NCI-H2081 (cell line): ENCODE measurements around the gene MPP4.

ENCODE experiments used
- DNase-seq, 2 experiments: peaks; one replicate each; lab custom pipeline; 2025; lab: John Stamatoyannopoulos, UW

The MPP4 gene, protein sequence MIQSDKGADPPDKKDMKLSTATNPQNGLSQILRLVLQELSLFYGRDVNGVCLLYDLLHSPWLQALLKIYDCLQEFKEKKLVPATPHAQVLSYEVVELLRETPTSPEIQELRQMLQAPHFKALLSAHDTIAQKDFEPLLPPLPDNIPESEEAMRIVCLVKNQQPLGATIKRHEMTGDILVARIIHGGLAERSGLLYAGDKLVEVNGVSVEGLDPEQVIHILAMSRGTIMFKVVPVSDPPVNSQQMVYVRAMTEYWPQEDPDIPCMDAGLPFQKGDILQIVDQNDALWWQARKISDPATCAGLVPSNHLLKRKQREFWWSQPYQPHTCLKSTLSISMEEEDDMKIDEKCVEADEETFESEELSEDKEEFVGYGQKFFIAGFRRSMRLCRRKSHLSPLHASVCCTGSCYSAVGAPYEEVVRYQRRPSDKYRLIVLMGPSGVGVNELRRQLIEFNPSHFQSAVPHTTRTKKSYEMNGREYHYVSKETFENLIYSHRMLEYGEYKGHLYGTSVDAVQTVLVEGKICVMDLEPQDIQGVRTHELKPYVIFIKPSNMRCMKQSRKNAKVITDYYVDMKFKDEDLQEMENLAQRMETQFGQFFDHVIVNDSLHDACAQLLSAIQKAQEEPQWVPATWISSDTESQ

DNA sequence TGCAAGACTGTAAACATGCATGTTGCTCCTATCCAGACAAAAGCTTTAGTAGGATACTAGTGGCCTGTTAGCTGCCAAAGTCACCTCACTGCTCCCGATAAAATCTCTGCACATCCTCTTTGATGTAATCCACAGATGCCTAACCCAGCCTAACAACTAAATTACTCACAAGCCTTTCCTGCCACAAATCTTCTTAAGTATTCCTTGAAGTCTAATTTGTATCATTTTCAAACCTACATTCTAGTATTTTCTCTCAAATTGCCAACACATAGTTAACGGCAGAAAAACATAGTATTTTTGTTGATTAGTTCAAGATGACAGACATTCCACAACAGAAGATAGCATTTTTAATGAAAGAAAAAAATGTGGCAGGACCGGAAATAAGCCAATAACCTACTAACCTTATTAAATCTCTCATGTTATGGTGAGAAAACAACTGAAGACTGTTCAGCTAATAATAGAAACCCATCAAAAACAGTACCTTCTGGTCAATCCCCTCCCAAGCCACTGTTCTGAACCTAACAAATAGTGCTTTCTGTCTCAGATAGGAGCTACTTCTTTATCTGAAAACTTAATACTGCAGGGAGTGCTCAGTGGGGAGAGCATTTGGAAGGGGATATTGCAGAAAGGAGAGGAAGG, at the start of gene MPP4:
MPP4 (minus strand) TSS at position 57 of the 639 bp plus-strand sequence. CDS start 4,690 bp downstream, outside the sequence.
- no peak for DNase-seq

DNA sequence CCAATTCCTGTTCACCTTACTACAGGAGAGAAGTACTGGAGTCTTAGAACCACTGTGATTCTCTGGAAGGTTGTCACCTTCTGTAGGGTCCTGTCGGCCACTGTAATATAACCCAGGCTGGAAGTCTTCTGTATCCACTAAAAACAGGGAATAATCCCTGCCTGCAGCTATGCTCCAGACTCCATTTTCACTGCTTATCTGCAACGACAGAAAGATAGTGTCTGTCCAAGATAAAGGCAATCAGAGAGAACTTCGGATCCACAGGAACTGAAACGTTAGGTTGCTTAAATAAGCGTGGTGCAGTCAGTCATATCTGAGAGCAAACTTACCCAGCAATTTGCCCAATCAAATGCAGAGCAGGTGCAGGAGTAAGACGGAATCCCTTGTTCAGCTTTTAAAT, 48.1 kb upstream of the MPP4 start:
- DNase-seq = no peak

DNA sequence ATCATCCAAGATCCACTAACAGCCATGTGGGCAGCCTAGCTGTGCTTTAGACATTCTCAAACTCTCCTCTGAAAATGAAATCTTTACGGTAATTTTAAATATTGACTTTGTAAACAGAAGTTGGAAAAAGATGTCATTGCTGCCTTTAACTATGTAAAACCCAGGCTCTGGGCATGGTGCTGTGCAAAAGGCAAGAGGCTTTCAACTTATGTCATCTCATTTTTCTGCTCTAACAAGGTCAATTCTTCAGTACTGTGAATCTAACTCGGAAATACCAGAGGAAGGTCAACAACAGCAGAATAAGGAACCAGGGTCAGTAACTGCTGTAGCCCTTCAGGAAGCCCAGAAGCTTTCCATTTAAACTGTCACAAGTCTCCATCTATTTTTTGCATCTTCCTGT, 37.0 kb upstream of the MPP4 start:
- no peak for DNase-seq

DNA sequence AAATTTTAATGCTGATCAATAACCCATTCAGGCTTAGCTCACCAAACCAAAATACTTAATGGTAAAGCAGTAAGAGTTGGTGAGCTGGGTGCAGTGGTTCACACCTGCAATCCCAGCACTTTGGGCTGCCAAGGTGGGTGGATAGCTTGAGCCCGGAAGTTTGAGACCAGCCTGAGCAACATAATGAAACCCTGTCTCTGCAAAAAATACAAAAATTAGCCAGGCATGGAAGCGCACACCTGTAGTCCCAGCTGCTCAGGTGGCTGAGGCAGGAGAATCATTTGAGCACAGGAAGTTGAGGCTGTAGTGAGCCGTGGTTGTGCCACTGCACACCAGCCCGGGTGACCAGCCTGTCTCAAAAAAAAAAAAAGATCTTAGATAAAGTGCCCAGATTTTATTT, 35.7 kb upstream of the MPP4 start:
- peak; percentile 4 to 34 for DNase-seq

DNA sequence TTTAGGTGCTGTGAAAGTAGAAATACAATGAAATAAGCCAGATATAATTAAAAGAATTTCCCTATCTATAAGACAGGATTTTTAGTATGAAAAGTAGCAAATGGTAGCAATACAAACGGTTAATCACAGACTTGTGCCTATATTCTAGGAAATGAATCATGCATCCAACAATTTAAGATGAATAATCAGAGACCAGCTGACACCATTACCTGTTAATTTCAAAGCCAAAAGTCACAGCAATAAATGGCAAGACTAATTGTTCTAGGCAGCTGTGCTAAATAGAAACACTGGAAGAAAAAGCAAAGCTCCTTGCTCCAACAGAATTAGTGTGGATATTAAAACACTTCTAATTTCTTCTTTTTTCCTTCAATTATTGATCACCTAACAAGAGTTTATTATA, 35.1 kb upstream of the MPP4 start:
- DNase-seq = peak in 1 of 2 experiments; percentile 8

DNA sequence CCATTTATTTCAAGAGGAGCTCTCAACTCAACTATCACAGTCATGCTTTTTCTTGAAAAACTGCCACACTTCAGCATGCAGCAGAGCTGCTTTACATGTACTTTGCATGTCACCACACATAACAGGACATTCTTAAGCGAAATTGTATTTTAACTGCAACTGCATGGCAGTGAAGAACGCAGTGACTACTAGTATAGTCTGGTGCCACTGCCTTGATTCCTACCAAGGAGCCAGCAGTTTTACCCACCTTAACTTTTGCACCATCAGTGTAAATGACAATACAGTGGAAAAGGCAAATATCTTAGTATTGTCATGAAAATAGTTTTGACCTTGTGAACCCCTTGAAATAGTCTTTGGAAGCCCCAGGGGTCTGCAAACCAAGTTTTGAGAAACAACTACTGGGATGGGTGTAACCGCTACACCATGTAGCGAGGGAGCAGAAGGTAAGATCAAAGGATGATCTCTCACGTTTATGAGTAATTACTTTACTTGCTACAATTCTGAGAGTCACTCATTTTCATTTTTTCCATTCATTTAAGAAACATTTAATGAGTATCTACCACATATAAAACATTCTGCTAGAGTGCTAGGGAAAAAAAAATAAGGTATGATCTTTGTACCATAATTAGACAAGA, 32.3 kb upstream of the MPP4 start:
- DNase-seq = no peak

DNA sequence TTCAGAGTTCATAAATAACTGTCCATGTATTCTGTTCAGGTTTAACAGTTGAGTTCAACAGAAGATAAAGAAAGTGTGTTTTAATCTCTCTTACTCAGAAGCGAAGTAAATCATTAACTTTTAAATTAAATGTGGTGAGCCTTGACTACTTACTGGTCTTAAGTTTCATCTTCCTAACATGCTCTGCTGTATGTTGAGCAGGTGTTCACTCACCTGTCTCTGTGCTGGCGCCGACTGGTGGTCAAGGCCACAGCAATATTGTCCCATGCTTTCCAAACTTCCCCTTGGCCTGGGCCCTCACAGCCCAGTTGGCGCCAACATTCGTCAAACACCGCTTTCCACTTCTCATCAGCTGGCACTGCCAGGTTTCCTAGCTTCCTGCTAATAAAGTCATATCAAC, 17.0 kb upstream of the MPP4 start:
- no peak for DNase-seq

DNA sequence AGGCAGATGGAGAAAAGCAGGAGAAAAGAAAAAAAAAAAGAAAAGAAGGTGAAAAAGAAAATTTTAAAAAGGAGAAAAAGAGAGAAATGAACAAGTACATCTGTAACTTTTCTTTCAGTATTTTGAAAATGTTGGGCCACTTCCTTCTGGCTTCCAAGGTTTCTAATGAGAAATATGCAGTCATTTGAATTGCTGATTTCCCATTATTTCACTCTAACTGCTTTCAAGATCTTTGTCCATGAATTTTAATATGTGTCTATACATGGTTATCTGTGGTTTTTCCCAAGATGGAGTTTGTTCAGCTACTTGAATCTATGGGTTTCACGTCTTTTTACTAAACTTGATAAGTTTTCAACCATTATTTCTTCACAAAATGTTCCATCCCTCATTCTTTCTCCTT, 14.3 kb upstream of the MPP4 start:
- no peak for DNase-seq

DNA sequence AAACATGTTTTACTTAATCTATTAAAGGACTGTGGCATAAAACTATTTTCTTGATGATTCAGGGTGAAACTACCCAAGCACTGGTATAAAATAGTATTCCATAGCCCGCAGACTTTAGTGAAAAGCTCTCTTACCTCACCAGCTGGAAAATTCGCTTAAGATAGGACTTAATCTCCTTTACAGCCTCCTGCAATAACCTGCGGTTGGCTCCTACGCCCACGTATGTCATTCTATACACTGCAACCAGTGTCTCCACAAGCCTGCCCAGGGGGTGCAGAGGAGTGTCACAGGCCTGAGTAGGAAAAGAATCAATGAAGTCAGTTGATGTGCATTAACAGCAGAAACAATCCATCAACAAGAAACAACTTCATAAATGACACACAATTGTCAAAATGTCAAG, 11.3 kb upstream of the MPP4 start:
- DNase-seq = no peak

DNA sequence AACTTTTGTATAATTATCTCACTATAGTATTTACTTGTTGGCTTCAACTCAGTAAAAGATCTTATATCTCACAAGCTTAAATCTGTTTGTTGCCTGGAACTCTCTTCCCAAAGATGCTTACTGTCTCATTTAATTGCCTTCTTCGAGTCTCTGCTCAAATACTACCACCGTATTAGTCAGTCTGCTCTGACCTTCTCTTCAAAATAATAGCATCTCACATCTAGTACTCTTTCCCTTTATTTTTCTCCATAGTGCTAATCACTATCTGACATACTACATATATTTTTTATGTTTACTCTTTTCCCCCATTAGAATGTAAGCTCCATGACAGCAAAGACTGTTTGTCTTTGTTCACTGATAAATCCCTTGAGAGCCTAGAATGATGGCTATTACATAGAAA, 10.6 kb upstream of the MPP4 start:
- no peak for DNase-seq

DNA sequence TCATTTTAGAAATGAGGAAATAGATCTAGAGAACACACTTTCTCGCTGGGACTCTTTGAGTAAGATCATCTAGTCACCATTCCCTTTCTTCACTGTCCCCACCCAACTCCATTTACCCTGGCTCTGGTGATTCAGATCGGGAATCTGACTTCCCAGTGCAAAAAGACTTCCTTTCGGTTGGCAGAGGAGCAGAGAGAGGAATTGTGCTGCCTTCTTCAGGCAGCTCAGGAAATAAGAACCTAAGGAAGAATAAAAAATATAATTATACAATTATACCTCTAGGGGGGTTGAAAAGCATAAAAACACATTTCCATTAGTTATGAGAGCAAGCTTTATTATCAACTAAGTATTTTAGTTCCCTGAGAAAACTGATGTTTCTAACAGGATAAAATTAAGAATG, 9.3 kb upstream of the MPP4 start:
- DNase-seq = no peak

DNA sequence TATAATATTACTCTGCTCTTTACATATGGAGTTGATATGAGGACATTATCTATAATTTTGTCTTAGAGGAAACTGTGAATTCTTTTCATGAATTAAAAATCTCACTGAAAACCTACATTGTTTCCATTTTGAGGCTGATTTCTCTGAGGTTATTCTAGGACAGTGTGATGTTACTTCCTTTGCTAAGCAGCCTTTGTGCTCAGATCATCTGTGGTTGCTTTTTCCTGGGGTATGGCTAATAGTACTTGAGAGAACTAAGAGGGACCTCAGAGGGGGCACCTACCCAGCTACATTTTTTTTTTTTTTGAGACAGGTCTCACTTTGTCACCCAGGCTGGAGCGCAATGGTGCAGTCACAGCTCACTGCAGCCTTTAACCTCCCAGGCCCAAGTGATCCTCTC, 8.7 kb upstream of the MPP4 start:
- DNase-seq = no peak

DNA sequence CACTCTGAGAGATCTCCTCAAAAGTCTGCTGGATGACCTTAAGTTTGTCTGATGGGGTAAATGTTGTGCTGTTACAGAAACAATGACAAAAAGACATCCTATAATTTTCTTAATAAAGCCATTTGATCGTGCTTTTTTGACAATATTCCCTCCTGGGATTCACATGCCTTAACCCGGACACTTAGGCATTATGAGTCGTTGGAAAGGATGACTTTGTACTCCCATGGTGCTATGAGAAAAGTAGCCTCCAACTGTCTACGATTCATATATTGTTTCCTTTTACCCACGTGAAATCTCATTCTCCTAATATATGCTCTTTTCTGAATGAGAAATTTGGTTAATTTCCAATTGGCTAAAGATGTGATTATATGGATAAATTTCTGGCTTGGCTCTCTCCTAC, 6.1 kb upstream of the MPP4 start:
- no peak for DNase-seq

DNA sequence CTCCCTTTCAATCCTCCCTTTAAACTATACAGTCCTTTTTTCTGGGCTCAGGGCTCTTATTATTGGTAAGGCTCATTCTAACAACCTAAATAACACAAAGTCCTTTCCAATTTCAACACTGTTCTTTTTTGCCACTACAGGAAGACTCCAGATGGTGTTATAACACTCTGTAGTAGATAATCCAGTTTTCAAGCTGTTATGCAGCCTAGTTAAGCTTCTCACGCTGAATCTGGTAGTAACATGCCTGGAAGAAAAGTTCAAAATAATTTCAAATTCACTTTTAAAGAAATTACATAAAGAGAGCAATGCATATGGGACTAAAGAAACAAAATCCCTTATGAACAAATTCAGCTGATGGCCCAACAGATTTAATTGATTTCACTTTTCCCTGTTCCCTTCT, 3.2 kb upstream of the MPP4 start:
- no peak for DNase-seq

DNA sequence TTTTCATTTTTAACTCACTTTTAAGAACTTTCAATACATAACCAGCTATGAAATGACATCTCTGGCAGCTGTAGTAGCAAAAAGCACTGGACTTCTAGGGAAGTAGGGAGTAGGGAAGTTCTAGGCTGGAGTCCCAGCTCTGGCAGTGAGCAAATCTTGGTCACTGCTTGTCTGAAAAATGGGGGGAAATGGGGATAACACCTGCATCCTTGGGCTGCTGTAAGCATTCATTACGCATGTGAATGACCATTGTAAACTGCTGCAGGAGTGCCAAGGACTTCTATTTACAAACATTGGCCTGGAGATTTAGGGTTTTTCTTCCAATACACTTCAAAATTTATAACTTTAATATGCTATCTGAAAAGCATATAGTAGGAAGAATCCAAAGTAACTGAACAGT, 972 bp upstream of the MPP4 start:
- DNase-seq = no peak

DNA sequence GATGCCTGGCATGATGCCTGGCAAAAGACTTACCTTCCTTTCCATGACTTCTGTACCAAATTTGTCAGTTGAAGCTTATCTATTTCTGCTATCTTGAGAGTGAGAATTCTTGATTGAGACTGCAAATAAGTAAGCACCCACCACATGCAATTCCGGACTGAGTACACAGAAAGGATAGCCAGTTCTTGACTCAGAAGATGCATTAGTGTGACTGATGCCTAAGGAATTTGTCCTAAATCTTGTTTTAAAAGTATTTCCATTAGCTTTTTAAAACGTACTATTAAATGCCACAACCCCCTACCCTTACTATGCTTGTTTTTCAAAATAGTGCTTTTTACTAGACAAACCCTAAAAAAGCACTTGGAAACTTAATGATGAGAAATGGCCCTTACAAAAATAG, 545 bp downstream of the MPP4 start:
- no peak for DNase-seq

DNA sequence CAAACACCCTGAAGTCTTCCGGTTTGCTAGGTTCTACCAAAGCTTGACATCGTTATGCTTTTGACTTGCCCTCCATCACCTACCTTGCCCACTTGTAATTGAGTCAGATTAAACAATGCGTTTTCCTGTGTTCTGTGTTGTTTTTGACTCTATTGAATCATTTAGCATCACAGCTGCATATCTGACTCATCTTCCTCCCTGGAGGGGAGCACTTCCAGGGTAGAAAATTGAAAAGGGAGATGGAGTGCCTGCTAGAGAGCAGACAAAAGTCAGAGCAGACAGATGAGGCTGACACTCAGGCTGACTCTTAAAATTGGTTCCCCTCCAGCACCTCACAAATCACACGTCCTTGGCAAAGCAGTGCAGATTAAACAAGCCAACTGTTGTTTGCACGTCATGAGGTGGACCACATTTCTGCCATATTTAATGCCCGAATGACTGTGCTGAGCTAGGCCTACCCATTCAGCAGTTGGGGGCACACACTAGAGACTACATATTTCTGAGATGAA, 2.2 kb downstream of the MPP4 start:
- DNase-seq = peak in 1 of 2 experiments; percentile 4

DNA sequence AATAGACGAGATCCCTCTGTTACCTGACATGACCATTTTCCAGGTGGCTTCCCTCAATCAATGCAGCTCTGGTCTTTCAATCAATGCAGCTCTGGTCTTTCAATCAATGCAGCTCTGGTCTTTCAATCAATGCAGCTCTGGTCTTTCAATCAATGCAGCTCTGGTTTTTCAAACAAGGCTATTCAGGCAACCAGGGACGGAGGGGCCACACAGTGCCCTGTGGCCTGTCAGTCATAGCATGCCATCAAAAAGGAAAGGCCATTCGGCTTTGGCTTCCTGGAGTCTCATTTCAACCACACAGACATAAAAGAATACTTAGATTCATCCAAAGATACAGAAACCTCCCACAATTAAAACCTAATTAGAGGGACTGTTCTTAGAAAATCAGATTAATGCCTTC, 13.3 kb downstream of the MPP4 start:
- DNase-seq = no peak

DNA sequence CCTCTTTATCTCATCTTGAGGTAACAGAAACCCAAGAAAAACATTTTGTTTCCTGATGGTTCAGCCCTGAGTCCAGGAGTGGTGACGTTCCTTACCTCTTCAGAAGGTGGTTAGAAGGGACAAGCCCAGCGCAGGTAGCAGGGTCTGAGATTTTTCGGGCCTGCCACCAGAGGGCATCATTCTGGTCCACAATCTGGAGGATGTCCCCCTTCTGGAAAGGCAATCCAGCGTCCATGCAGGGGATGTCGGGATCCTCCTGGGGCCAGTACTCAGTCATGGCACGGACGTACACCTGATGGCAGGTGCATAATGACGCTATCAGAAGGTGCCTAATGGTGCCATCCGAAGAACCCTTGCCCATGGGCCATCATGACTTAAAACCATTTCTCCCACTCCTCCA, 17.7 kb downstream of the MPP4 start:
- DNase-seq = no peak

DNA sequence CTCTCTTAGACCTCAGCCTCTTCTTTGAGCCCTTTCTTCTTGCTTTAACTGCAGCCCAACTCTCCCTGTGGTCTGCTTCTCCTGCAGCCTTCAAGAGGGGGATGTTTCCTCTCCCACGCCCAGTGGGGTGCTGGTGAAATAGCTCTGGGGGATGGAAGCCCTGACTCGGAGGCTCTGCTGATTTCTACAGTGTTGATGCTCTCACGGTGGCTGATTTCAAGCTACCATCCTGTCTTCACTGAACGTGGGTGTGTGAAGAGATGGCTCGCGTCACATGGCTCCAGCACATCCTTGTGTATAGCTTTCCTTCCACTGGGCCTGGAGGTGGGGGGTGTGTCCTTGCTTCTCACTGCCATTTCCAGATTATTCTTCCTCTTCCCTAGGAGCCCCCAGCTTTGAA, 20.0 kb downstream of the MPP4 start:
- no peak for DNase-seq

DNA sequence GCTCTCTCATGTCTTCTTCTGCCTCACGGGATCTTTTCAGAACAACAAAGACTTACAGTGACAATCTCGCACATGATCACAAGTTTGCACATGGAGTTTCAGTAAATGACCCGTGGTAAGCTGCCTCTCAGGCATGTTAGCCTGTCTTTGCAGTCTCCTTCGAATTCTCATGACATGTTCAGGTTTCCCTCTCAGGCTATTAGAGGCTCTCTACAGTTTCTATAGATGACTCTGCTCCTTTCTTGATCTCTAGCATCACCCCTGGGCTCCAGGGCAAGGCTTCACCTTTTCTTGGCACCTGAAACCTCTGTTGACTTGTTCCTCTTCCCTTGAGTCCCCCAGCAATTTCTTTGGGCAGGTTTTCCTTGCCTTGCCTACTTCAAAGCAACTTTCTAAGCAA, 23.0 kb downstream of the MPP4 start:
- DNase-seq = no peak

DNA sequence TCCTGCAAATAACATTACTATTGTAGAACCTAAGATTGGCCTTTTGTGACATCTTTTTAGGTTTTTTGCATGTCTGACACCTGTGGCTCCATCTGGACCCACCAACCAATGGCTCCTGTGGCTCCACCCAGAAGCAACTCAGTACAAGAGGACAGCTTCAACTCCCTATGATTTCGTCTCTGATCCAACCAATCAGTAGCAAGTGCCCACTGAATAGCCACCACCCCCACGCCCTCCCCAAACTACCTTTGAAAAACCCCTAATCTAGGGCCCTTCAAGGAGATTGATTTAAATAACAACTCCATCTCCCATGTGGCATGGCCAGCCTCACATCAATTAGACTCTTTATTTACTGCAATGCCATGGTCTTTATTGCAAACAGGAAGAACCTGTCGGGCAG, 23.6 kb downstream of the MPP4 start:
- no peak for DNase-seq

DNA sequence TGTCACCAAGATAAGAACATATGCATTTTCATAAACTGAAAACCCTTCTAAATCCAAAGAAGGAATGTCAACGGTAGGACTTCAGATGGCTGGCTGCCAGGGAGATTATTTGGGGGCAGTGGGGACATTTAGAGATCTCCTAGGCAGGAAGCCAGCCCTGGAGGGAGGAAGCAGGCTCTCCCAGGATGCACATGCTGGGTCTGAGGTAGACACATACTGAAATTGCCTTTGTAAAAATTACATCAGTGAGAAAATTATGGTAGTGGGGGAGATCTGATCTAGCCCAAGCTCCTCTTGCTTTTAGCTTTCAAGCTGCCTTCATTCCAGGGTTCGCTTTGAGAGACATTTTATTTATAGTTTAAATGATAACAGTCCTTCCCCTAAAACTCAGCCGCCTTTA, 24.1 kb downstream of the MPP4 start:
- no peak for DNase-seq
